OCI-M2 (cell line): Measurements from ENCODE around the gene ITGA11.

ENCODE experiments used
- DNase-seq: peaks from one replicate; lab custom pipeline; 2025; ENCODE audit not compliant: unreplicated experiment; lab: John Stamatoyannopoulos, UW

The ITGA11 gene

DNA sequence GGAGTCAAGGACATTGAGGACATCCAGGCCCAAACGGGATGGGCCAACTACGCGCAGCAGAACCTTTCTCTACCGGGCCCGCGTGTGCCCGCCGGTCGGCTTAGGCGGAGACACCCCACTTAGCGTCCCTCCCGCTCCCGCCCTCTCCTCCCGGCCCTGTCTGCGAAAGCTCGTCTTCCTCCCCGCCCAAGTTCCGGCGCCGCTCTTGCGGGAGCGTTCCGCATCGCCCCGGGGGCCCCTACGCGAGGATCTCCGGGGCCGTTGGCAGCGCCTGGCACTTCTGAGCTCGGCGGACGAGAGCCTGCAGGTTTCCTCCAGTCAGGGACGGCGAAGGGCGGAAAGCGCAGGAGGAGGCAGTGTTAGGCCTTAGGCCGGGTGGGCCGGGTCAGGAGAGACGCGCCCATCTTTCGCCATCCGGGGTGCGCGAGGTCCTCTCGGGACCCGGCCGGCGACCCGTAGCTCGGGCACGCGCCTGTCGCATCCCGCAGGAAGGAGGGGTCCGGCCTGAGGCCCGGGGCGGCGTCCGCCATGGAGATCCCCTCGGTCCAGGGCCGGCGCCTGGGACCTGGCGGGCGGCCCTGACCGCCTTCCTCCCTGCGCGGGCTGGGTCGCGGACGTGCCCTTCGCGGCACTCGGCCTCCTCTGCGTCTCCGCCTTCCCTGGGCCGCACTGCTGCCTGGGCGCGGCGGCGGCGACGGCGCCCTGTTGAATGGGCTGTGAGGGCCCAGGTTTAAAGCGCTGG, 154.2 kb downstream of the ITGA11 start, which contains the start of gene FEM1B:
TSS of gene FEM1B (plus strand) at position 143 of the 742 bp plus-strand sequence. CDS start 673 bp downstream, outside the sequence.
- peak; percentile 70 for DNase-seq

DNA sequence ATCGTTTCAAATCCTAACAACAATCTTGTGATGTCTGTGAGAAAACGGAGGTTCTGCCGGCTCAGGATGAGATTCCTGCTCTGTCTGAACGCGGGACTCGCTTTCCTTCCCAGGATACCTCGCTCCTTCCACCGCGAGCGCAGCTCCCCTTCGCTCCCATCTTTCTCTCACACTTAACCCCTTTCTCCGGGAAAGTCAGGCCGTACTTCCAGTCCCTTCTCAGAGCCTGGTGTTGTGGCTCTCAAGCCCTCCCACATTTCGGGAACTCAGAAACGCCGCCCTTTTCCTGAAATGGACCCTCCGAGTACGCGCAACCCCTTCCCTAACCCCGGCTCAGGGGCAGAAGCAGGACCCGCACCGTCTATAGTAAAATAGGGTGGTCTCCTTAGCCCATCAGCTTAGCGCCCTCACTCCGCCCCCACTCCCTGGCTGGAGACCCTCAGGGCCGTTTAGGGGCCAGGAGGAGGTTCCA, 154.8 kb downstream of the ITGA11 start:
- DNase-seq: no peak

- no peak for DNase-seq
Measured at GRCh38 chr15:68276668-68277067, 155.3 kb downstream of the ITGA11 start.

DNA sequence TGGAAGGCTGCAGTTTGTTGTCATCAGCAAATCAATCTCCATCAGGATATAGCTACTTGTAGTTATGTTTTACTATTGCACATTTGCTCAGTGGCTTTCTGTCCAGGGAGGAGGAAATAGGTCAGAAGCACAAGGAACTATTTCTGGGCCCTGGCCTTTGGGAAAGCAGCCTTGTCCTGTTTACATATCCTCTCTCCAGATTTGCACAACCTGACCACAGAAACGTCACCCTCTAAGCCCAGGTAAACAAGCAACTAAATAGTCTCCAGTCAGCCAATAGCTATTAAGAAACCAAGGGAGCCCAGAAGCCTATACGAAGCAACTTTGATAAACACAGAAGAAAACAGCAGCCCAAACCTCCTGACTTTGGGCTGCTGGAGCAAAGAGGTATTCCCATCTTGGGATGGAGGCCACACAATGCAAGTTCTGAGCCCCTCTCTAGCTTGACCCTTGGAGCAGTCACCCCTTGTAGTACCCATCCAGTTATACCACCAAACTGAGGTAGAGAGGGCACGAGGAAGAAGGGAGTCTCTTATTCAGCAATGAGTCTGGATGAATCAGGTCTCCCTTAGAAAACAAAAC, 156.7 kb downstream of the ITGA11 start:
- DNase-seq: no peak

GRCh38 chr15:68274201-68274848, 157.6 kb downstream of the ITGA11 start:
- DNase-seq: no peak

- no peak for DNase-seq
Measured at GRCh38 chr15:68272721-68273271, 159.2 kb downstream of the ITGA11 start.

DNA sequence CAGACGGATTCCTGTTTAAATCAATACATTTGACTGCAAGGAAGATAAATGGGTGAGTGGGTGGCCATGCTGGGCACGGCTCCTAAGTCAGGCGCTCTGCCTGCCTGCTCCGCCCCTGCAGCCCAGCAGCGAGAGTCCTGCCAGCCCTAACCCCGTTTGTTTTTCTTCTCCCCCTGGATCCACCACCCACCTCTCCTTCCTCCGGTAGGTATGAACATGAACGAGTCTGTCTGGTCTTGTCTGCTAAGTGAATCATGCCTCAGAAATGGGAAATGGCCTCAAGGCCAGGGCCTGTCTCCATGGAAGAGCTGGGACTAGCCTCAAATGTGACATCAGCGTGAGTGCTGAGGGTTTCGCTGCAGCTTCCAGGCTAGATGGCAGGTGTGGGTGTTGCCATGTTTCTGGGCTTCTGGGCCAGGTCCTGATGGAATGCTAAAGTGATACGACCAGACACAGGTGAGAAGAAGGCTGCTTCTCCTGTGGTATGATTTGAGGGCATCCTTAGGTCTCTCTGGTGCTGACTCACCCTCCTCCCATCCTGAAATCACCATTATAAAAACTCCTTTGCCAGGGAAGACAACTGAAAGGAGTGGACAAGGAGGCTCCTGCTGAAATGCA, 160.0 kb downstream of the ITGA11 start:
- no peak for DNase-seq

- DNase-seq: no peak
Measured at GRCh38 chr15:68268405-68268804, 163.6 kb downstream of the ITGA11 start.

GRCh38 chr15:68265674-68266073, 166.3 kb downstream of the ITGA11 start:
- DNase-seq: no peak

GRCh38 chr15:68265081-68265480, 166.9 kb downstream of the ITGA11 start:
- DNase-seq: no peak

GRCh38 chr15:68264282-68264681, 167.7 kb downstream of the ITGA11 start:
- DNase-seq: no peak

- DNase-seq: no peak
Measured at GRCh38 chr15:68262514-68263356, 169.2 kb downstream of the ITGA11 start.

DNA sequence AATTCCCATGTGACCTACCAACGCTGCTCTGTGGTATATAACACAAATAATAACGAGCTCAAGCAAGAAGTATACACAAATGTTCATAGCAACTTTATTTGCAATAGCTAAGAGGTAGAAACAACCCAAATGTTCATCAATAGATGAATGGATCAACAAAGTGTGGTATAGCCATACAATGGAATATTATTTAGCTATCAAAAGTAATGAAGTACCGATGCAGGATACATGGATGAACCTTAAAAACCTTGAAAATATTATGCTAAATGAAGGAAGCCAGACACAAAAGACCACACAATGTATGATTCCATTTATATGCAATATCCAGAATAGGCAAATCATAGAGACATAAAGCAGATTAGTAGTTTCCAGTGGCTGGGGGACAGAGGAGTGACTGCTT, 170.0 kb downstream of the ITGA11 start:
- DNase-seq: no peak

GRCh38 chr15:68261241-68261640, 170.7 kb downstream of the ITGA11 start:
- no peak for DNase-seq

- DNase-seq: no peak
Measured at GRCh38 chr15:68259883-68260282, 172.1 kb downstream of the ITGA11 start.

GRCh38 chr15:68258692-68259091, 173.3 kb downstream of the ITGA11 start:
- no peak for DNase-seq

GRCh38 chr15:68256675-68257450, 175.1 kb downstream of the ITGA11 start:
- no peak for DNase-seq

- no peak for DNase-seq
Measured at GRCh38 chr15:68252925-68253534, 178.9 kb downstream of the ITGA11 start.

GRCh38 chr15:68249058-68249713, 182.8 kb downstream of the ITGA11 start:
- no peak for DNase-seq
